Hepatocyte (in vitro differentiated cells): ENCODE measurements around the gene TMCO6.

Source experiments
- EZH2 ChIP-seq: fragments of 200-600 bp; sonication (generic); IDR thresholded peaks from 2 replicates; pipeline ENCODE4 v1.6.1; 2016; ENCODE audit warnings: antibody characterized with exemption, mild to moderate bottlenecking, borderline replicate concordance
- TF ChIP-seq, protein P1 (sequence below): fragments of 200-600 bp; sonication (generic); IDR thresholded peaks from 2 replicates; pipeline ENCODE4 v1.5.1; 2016; ENCODE audit warnings: antibody characterized with exemption, mild to moderate bottlenecking; ENCODE audit not compliant: poor library complexity

- TF ChIP-seq, protein P1, sequence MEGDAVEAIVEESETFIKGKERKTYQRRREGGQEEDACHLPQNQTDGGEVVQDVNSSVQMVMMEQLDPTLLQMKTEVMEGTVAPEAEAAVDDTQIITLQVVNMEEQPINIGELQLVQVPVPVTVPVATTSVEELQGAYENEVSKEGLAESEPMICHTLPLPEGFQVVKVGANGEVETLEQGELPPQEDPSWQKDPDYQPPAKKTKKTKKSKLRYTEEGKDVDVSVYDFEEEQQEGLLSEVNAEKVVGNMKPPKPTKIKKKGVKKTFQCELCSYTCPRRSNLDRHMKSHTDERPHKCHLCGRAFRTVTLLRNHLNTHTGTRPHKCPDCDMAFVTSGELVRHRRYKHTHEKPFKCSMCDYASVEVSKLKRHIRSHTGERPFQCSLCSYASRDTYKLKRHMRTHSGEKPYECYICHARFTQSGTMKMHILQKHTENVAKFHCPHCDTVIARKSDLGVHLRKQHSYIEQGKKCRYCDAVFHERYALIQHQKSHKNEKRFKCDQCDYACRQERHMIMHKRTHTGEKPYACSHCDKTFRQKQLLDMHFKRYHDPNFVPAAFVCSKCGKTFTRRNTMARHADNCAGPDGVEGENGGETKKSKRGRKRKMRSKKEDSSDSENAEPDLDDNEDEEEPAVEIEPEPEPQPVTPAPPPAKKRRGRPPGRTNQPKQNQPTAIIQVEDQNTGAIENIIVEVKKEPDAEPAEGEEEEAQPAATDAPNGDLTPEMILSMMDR = no peak
- TF ChIP-seq EZH2 = no peak
Observed at GRCh38 chr5:140664359-140665119, 25.3 kb downstream of the TMCO6 start, which contains the start of gene WDR55.
